T47D (cell line): ENCODE results near the gene VPS16.
A peak's percentile ranks its signal among the peaks of the same experiment; 100 is the strongest.

ENCODE experiments used
- DNase-seq, 2 experiments: peaks; one replicate each; pipeline versions ENCODE4 v3.0.0 to v3.0.0-alpha.2; 2011 to 2012; ENCODE audit warnings: low read depth in 1 of 2, low spot score in 1 of 2
- JUND ChIP-seq: IDR thresholded peaks from 2 replicates; pipeline ENCODE4 v1.6.1; 2012; ENCODE audit warnings: low read depth
- in situ Hi-C: cut with HindIII; loops from 2 replicates; pipeline ENCODE4 v1.10.0; 2016; ENCODE audit warnings: low sequenced_read_pairs, low pct_unique_long_range_greater_than_20kb

VPS16 gene

GRCh38 chr20:2840138-2840966 lies at the start of gene VPS16, which contains the start of gene PCED1A:
Gene VPS16 (plus strand): TSS chr20:2840745. CDS start chr20:2840775, 30 bp downstream.
Gene PCED1A (minus strand): TSS chr20:2840655. CDS start chr20:2839912, 743 bp downstream.
- in situ Hi-C loops, result no loop called here
- DNase-seq, result peak; percentile 90 to 94
- TF ChIP-seq JUND, result no peak

GRCh38 chr20:2793471-2793870 lies 47.1 kb upstream of the VPS16 start:
- no peak for DNase-seq
- in situ Hi-C loops, result no loop called here
- no peak for TF ChIP-seq JUND

- in situ Hi-C loops, result no loop called here
Measured at GRCh38 chr20:2794202-2794748, 46.3 kb upstream of the VPS16 start.

GRCh38 chr20:2794866-2795447 lies 45.6 kb upstream of the VPS16 start:
- DNase-seq, result no peak
- no peak for TF ChIP-seq JUND
- in situ Hi-C loops, result no loop called here

More at GRCh38 chr20:2794202-2794748, 46.3 kb upstream of the VPS16 start:
- TF ChIP-seq JUND, result no peak
- DNase-seq, result no peak

- in situ Hi-C loops, result no loop called here
- DNase-seq, result no peak
- TF ChIP-seq JUND, result no peak
Measured at GRCh38 chr20:2795451-2795850, 45.1 kb upstream of the VPS16 start.

- no peak for TF ChIP-seq JUND
- in situ Hi-C loops, result no loop called here
- DNase-seq, result no peak
Measured at GRCh38 chr20:2796011-2796660, 44.4 kb upstream of the VPS16 start.

GRCh38 chr20:2797136-2797983 lies 43.2 kb upstream of the VPS16 start:
- no peak for DNase-seq
- in situ Hi-C loops, result no loop called here
- no peak for TF ChIP-seq JUND

GRCh38 chr20:2798095-2798805 lies 42.3 kb upstream of the VPS16 start:
- TF ChIP-seq JUND, result no peak
- DNase-seq, result no peak
- in situ Hi-C loops, result no loop called here

GRCh38 chr20:2798814-2799213 lies 41.7 kb upstream of the VPS16 start:
- peak in 1 of 2 experiments; percentile 21 for DNase-seq
- no peak for TF ChIP-seq JUND
- in situ Hi-C loops, result no loop called here

GRCh38 chr20:2799271-2799670 lies 41.3 kb upstream of the VPS16 start:
- in situ Hi-C loops, result no loop called here
- TF ChIP-seq JUND, result no peak
- no peak for DNase-seq

- no peak for DNase-seq
- no peak for TF ChIP-seq JUND
- in situ Hi-C loops, result no loop called here
Measured at GRCh38 chr20:2799688-2800520, 40.6 kb upstream of the VPS16 start.
